Gastroesophageal sphincter (tissue), 4 donors: ENCODE data around the gene RINL. TPM values are rescaled to one million over a fixed set of nuclear protein-coding genes. Genes with fewer than 3 reads are reported as not detected.

Experiments
- ATAC-seq: fragments of 150-250 bp; one replicate; pipeline ENCODE4 v1.9.1; 2016; ENCODE audit warnings: mild to moderate bottlenecking, moderate library complexity
- H3K27ac ChIP-seq, 4 donors: fragments of 200-600 bp; sonication (generic) in 3 of 4; 1 replicate in 3 of 4; 2 replicates in 1 of 4; pipeline ENCODE4 v1.5.1; 2016 to 2019
- H3K27me3 ChIP-seq: fragments of 200-600 bp; sonication (generic); one replicate; pipeline ENCODE4 v1.5.1; 2019
- H3K36me3 ChIP-seq, 2 donors: fragments of 200-600 bp; sonication (generic); one replicate each; pipeline ENCODE4 v1.5.1; 2019; ENCODE audit warnings: control low read depth in 1 of 2
- H3K4me1 ChIP-seq, 3 donors: fragments of 200-600 bp; sonication (generic); 1 replicate in 2 of 3; 2 replicates in 1 of 3; pipeline ENCODE4 v1.5.1; 2016 to 2019; ENCODE audit warnings: control low read depth in 2 of 3
- H3K4me3 ChIP-seq, 2 donors: fragments of 200-600 bp; sonication (generic); one replicate each; pipeline ENCODE4 v1.5.1; 2019; ENCODE audit warnings: mild to moderate bottlenecking in 1 of 2, moderate library complexity in 1 of 2
- H3K9me3 ChIP-seq, 3 donors: fragments of 200-600 bp; sonication (generic); one replicate each; pipeline ENCODE4 v1.5.1; 2017 to 2019; ENCODE audit warnings: control low read depth in 2 of 3
- EP300 ChIP-seq: sonication (generic); formaldehyde crosslinking; IDR thresholded peaks from one replicate; pipeline ENCODE4 v1.6.1; 2017; ENCODE audit warnings: antibody characterized with exemption, mild to moderate bottlenecking
- POLR2A ChIP-seq, 2 donors: fragments of 450-650 bp; IDR thresholded peaks; one replicate each; pipeline ENCODE4 v1.6.1; 2017; ENCODE audit warnings: antibody characterized with exemption in 2 of 2, mild to moderate bottlenecking in 2 of 2, moderate library complexity in 1 of 2
- POLR2AphosphoS5 ChIP-seq: sonication (generic); formaldehyde crosslinking; IDR thresholded peaks from one replicate; pipeline ENCODE4 v1.6.1; 2017; ENCODE audit warnings: antibody characterized with exemption
- WGBS, 2 donors: methylation state at CpG; one replicate each; pipeline ENCODE4 v1.1.5; 2018; ENCODE audit warnings: low coverage in 1 of 2; 5-methylcytosine and 5-hydroxymethylcytosine counted together
- total RNA-seq, 4 donors: library from RNA; depleted of rRNA; stranded (reverse); fragments of >200 nt; gene quantifications; one replicate each; pipeline ENCODE4 v1.1.0, GENCODE V29; 2016
- TF ChIP-seq, protein P1 (sequence below), 4 experiments: fragments of 200-600 bp in 2 of 4; fragments of 450-650 bp in 2 of 4; sonication (generic) in 1 of 4; IDR thresholded peaks; one replicate each; pipeline ENCODE4 v1.5.1; 2017 to 2019; ENCODE audit warnings: antibody characterized with exemption in 4 of 4, mild to moderate bottlenecking in 2 of 4, moderate library complexity in 2 of 4

Gene RINL
- total RNA-seq, 4 donors from 2014 or later, result 1.2 to 8.2 (median 4.1) TPM

DNA sequence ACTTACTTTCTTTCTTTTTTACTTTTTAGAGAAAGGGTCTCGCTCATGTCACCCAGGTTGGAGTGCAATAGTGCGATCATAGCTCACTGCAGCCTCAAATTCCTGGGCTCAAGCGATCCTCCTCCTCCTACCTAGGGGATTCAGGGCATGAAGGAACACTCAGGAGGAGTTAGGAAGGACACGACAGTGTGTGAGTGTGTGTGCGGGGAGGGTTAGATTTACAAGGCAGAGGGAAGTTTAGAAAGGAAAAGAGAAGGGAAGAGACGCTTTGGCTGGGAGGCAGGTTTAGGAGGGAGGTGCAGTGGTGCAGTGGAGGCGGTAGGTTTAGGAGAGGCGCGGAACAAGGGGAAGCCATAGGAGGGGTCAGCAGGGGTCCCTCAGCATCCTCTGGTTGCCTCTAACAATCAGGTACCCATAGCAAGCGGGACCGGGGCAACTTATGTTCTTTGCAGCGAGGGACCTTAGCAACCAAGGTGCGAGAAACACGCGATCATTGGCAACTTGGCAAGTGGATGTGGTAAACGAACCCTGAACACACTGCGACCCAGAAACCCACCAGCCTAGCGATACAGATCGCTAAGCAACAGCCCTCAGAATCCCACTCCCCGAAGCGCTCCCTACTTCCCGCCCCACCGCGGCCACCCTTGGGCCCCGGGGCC, 20.8 kb upstream of the RINL start:
- 0 to 7% methylated on average over 7 to 8 of the region's 25 CpGs for WGBS, 2 donors
- Histone ChIP-seq H3K36me3 (peaks cover 0 to 4% of the 10 kb centered on the region in 2 donors), H3K4me3 (peak overlapping the region; percentile 73 to 79), H3K9me3 (no peaks in the 10 kb centered on the region), H3K27me3 (no peaks in the 10 kb centered on the region), H3K27ac (peak overlapping the region; percentile 69 to 92 (median 91)), H3K4me1 (peaks cover 0 to 55% (median 23%) of the 10 kb centered on the region in 3 donors)
- no peak for ATAC-seq
- TF ChIP-seq, protein P1, sequence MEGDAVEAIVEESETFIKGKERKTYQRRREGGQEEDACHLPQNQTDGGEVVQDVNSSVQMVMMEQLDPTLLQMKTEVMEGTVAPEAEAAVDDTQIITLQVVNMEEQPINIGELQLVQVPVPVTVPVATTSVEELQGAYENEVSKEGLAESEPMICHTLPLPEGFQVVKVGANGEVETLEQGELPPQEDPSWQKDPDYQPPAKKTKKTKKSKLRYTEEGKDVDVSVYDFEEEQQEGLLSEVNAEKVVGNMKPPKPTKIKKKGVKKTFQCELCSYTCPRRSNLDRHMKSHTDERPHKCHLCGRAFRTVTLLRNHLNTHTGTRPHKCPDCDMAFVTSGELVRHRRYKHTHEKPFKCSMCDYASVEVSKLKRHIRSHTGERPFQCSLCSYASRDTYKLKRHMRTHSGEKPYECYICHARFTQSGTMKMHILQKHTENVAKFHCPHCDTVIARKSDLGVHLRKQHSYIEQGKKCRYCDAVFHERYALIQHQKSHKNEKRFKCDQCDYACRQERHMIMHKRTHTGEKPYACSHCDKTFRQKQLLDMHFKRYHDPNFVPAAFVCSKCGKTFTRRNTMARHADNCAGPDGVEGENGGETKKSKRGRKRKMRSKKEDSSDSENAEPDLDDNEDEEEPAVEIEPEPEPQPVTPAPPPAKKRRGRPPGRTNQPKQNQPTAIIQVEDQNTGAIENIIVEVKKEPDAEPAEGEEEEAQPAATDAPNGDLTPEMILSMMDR (IDR thresholded peaks at IDR 0.05), result no peak
- TF ChIP-seq POLR2AphosphoS5 (no peak), POLR2A (IDR thresholded peaks at IDR 0.05) (no peak), EP300 (no peak)

DNA sequence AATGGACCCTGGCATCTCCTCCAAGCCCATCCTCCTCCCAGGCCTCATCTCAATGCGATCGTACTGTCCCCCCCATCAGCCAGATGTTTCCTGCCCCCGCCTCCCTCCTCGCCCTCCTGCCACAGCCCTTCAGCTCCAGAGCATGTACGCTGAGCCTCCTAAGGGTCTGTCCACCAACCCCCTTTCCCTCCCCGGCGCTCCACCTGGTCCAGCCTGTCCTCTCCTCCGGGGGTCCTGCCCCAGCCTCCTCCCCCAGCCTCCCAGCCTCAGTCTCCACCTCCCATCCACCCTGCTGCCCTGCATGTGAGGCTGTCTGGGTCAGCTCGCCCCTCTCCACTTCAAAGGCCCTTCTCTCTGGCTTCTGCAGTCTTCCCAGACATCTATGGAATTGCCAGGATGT, 16.9 kb upstream of the RINL start:
- H3K36me3 ChIP-seq, result peaks cover 0 to 42% of the 10 kb centered on the region in 2 donors
- H3K9me3 ChIP-seq, result no peaks in the 10 kb centered on the region
- H3K4me1 ChIP-seq, result peaks cover 0 to 48% (median 19%) of the 10 kb centered on the region in 3 donors
- no peaks in the 10 kb centered on the region for H3K27me3 ChIP-seq
- ATAC-seq, result no peak
- H3K27ac ChIP-seq, result no peak overlapping the region
- no peak overlapping the region for H3K4me3 ChIP-seq
- TF ChIP-seq EP300 (no peak), POLR2A (IDR thresholded peaks at IDR 0.05) (no peak), POLR2AphosphoS5 (no peak)
- TF ChIP-seq, protein P1 (IDR thresholded peaks at IDR 0.05), result no peak
- 60 to 71% methylated on average over 6 to 7 of the region's 9 CpGs for WGBS, 2 donors

DNA sequence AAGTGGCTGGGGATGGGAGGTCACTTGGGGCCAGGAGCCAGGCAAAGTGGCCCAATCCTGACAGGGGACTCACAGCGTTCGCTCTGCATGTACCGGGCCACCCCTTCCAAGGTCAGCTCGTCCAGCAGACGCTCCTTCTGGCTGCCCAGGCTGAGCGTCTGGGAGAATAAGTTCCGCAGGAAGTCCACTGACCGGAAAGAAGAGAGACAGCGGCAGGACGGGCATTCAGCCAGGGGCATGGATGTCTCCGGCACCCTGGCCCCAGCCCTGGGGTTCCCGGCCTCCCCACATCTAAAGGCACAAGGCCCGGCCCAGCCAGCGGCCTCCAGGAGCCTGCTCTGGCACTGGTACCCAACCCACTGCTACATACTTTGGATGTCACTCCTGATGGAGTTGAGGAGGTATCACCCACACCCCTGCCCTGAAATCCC, 15.3 kb upstream of the RINL start:
- no peaks in the 10 kb centered on the region for H3K9me3 ChIP-seq
- peaks cover 0 to 43% (median 14%) of the 10 kb centered on the region in 3 donors for H3K4me1 ChIP-seq
- no peaks in the 10 kb centered on the region for H3K27me3 ChIP-seq
- 98% methylated on average over 7 of the region's 14 CpGs; no CpG with 5 or more reads in 1 of the 2 donors for WGBS, 2 donors
- H3K27ac ChIP-seq, result peak overlapping the region in 1 of 4 donors; percentile 30
- H3K4me3 ChIP-seq, result no peak overlapping the region
- no peak for ATAC-seq
- peaks cover 0 to 58% of the 10 kb centered on the region in 2 donors for H3K36me3 ChIP-seq
- TF ChIP-seq POLR2AphosphoS5 (no peak), EP300 (no peak), POLR2A (IDR thresholded peaks at IDR 0.05) (no peak)
- TF ChIP-seq, protein P1 (IDR thresholded peaks at IDR 0.05), result no peak

DNA sequence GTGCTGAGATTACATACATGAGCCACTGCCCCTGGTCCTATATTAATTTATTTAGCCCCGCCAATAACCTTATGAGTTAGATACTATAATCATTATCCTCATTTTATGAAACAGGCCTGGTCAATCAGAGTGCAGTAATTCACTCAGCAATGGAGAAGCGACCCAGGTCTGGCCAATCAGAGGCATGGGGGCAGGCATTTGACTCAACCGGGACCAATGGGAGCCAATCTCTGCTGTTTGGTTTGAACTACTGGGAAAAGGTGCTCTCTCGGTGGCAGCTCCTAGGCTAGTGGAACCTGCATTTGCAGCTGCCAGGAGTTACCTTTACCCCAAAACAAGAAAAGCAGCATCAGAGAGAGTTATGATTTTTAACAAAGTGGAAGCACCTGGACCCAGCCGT, 14.8 kb upstream of the RINL start:
- no peak overlapping the region for H3K4me3 ChIP-seq
- no peaks in the 10 kb centered on the region for H3K27me3 ChIP-seq
- no peak for ATAC-seq
- H3K9me3 ChIP-seq, result no peaks in the 10 kb centered on the region
- peaks cover 0 to 38% (median 9%) of the 10 kb centered on the region in 3 donors for H3K4me1 ChIP-seq
- WGBS, 2 donors, result 60 to 64% methylated on average over 1 to 3 of the region's 5 CpGs
- peaks cover 0 to 63% of the 10 kb centered on the region in 2 donors for H3K36me3 ChIP-seq
- H3K27ac ChIP-seq, result no peak overlapping the region
- TF ChIP-seq POLR2AphosphoS5, result no peak
- no peak for TF ChIP-seq EP300
- TF ChIP-seq POLR2A (IDR thresholded peaks at IDR 0.05), result no peak
- TF ChIP-seq, protein P1 (IDR thresholded peaks at IDR 0.05), result no peak

DNA sequence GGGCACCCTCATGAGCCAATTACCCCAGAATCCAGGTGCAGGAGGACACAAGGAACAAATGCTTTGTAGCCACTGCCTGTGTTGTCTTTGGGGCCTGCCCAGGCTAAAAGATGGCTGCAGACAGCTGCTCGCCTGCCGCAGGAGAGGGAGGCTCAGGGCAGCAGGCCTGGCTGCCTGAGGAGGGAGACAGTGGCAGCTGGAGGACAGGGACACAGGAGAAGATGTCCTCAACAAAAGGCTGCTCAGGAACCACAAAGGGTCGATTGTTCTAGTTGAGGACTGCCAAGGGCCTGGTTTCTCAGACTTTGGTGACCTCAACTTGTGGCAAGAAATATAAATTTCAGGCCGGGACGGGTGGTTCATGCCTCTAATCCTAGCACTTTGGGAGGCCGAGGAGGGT, 13.7 kb upstream of the RINL start:
- H3K27ac ChIP-seq, result no peak overlapping the region
- no peak overlapping the region for H3K4me3 ChIP-seq
- no peaks in the 10 kb centered on the region for H3K9me3 ChIP-seq
- no peak for TF ChIP-seq POLR2A (IDR thresholded peaks at IDR 0.05)
- no peak for TF ChIP-seq POLR2AphosphoS5
- H3K4me1 ChIP-seq, result peaks cover 0 to 27% (median 3%) of the 10 kb centered on the region in 3 donors
- no peaks in the 10 kb centered on the region for H3K27me3 ChIP-seq
- 85% methylated on average over 3 of the region's 6 CpGs; no CpG with 5 or more reads in 1 of the 2 donors for WGBS, 2 donors
- H3K36me3 ChIP-seq, result peaks cover 0 to 74% of the 10 kb centered on the region in 2 donors
- no peak for ATAC-seq
